Measurements from ENCODE around the gene SCN7A. TPM values are rescaled to one million over a fixed set of nuclear protein-coding genes. Genes with fewer than 3 reads are reported as not detected.

Gene SCN7A
- total RNA-seq, 1 donor from 2014 or later = 0.36 TPM

- H3K4me2 ChIP-seq (ENCODE audit: low read length) = no peak overlapping the region
- H2AFZ ChIP-seq (ENCODE audit: low read depth, low read length) = no peak overlapping the region
- no peak for FAIRE-seq
- Mint-ChIP-seq H3K36me3 (ENCODE audit: low read depth, unreplicated experiment) (no peaks in the 10 kb centered on the region), H3K27me3 (ENCODE audit: low read depth, unreplicated experiment) (no peaks in the 10 kb centered on the region), H3K9me3 (ENCODE audit: unreplicated experiment) (no peaks in the 10 kb centered on the region), H3K4me1 (ENCODE audit: low read depth, unreplicated experiment) (peaks cover 2% of the 10 kb centered on the region), H3K27ac (ENCODE audit: unreplicated experiment) (no peak overlapping the region), H3K4me3 (ENCODE audit: unreplicated experiment) (no peak overlapping the region)
- no peak overlapping the region for H3K9ac ChIP-seq (ENCODE audit: low read length)
- no peaks in the 10 kb centered on the region for H3K4me1 ChIP-seq (ENCODE audit: insufficient read depth, low read length)
- no peak overlapping the region for H3K27ac ChIP-seq (ENCODE audit: low read depth, low read length)
- no peak overlapping the region for H3K4me3 ChIP-seq (ENCODE audit: insufficient read depth, low read depth, low read length)
- no peak for TF ChIP-seq CTCF (IDR thresholded peaks at IDR 0.05; ENCODE audit: insufficient read depth, low read depth, low read length)
- TF ChIP-seq EZH2 (IDR thresholded peaks at IDR 0.05; ENCODE audit: insufficient read depth, low read length) = no peak
- no peaks in the 10 kb centered on the region for H3K27me3 ChIP-seq (ENCODE audit: insufficient read depth, low read length)
- H3K9me3 ChIP-seq (ENCODE audit: insufficient read depth, low read depth, low read length) = no peaks in the 10 kb centered on the region
- H4K20me1 ChIP-seq (ENCODE audit: insufficient read depth, low read length) = no peaks in the 10 kb centered on the region
- H3K36me3 ChIP-seq (ENCODE audit: insufficient read depth, low read length) = no peaks in the 10 kb centered on the region
- H3K79me2 ChIP-seq (ENCODE audit: insufficient read depth, low read length) = no peaks in the 10 kb centered on the region
- peak; percentile 2 for DNase-seq (ENCODE audit: low read depth)
Observed at GRCh38 chr2:166454006-166454595, 39.9 kb downstream of the SCN7A start.

- H3K27ac ChIP-seq (ENCODE audit: low read depth, low read length) = no peak overlapping the region
Observed at GRCh38 chr2:166451468-166451867, 42.6 kb downstream of the SCN7A start.

More at GRCh38 chr2:166451468-166451867, 42.6 kb downstream of the SCN7A start:
- H3K27me3 ChIP-seq (ENCODE audit: insufficient read depth, low read length) = no peaks in the 10 kb centered on the region
- FAIRE-seq (no peak), DNase-seq (ENCODE audit: low read depth) (peak; percentile 45)
- Mint-ChIP-seq H3K4me3 (ENCODE audit: unreplicated experiment) (no peak overlapping the region), H3K4me1 (ENCODE audit: low read depth, unreplicated experiment) (peaks cover 2% of the 10 kb centered on the region), H3K36me3 (ENCODE audit: low read depth, unreplicated experiment) (no peaks in the 10 kb centered on the region), H3K27ac (ENCODE audit: unreplicated experiment) (peak overlapping the region; percentile 13), H3K9me3 (ENCODE audit: unreplicated experiment) (no peaks in the 10 kb centered on the region), H3K27me3 (ENCODE audit: low read depth, unreplicated experiment) (no peaks in the 10 kb centered on the region)
- no peak overlapping the region for H3K9ac ChIP-seq (ENCODE audit: low read length)
- no peaks in the 10 kb centered on the region for H3K9me3 ChIP-seq (ENCODE audit: insufficient read depth, low read depth, low read length)
- H3K4me1 ChIP-seq (ENCODE audit: insufficient read depth, low read length) = no peaks in the 10 kb centered on the region
- no peak overlapping the region for H3K4me2 ChIP-seq (ENCODE audit: low read length)
- no peak overlapping the region for H2AFZ ChIP-seq (ENCODE audit: low read depth, low read length)
- H4K20me1 ChIP-seq (ENCODE audit: insufficient read depth, low read length) = no peaks in the 10 kb centered on the region
- no peaks in the 10 kb centered on the region for H3K36me3 ChIP-seq (ENCODE audit: insufficient read depth, low read length)
- H3K79me2 ChIP-seq (ENCODE audit: insufficient read depth, low read length) = no peaks in the 10 kb centered on the region
- H3K4me3 ChIP-seq (ENCODE audit: insufficient read depth, low read depth, low read length) = no peak overlapping the region
- TF ChIP-seq CTCF (IDR thresholded peaks at IDR 0.05; ENCODE audit: insufficient read depth, low read depth, low read length) (no peak), EZH2 (IDR thresholded peaks at IDR 0.05; ENCODE audit: insufficient read depth, low read length) (no peak)
